Smooth muscle cell of bladder (primary cell): ENCODE measurements around the gene DDI2. TPM values are rescaled to one million over a fixed set of nuclear protein-coding genes. Genes with fewer than 3 reads are reported as not detected.

Experiments
- total RNA-seq: library from RNA; depleted of rRNA; stranded (reverse); fragments of >200 nt; gene quantifications from 2 replicates; pipeline ENCODE4 v1.2.3, GENCODE V29; 2014

DDI2 gene
- total RNA-seq = 10.0 and 14.5 TPM in 2 replicates

DNA sequence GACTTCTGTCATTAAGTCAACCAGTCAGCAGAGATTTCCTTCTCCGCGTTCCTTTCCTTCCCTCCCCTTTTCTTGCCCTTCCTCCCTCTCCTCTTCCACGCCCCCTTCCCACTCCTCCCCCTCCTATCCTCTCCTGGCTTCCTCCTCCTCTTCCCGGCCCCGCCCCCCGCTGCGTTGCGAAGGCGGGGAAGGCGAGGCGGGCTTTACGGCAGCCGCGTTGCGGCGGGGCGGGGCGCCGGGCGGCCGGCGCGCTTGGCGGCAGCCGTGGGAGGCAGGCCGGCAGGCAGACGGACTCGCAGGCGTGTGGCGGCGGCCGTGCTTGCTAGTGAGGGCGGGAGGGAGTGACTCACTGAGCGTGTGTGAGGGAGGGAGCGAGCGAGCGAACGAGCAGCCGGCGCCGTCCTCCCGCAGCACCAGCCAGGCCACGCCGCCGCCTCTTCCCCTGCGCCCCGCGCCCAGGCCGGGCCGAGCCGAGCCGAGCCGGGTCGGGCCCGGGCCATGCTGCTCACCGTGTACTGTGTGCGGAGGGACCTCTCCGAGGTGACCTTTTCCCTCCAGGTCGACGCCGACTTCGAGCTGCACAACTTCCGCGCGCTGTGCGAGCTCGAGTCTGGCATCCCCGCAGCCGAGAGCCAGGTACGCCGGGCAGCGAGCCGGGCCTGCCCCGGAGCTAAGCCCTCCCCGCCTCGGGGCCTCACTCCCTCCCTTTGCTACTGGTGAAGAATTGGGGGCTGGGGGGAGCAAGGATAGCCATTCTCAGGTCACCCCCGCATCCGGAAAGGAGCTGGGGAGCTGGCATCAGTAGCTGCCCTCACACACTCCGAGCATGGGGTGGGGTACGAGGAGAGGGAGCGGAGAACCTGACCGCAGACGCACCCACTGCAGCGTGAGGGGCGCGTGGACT, at the start of gene DDI2:
Gene DDI2 (plus strand): TSS at position 286 of the 904 bp plus-strand sequence. CDS start 213 bp downstream, at position 499.

GRCh38 chr1:15584489-15585363, 32.5 kb upstream of the DDI2 start, which contains the start of gene AGMAT:
AGMAT (minus strand) TSS chr1:15585051; CDS start chr1:15584967, 84 bp downstream.

DNA sequence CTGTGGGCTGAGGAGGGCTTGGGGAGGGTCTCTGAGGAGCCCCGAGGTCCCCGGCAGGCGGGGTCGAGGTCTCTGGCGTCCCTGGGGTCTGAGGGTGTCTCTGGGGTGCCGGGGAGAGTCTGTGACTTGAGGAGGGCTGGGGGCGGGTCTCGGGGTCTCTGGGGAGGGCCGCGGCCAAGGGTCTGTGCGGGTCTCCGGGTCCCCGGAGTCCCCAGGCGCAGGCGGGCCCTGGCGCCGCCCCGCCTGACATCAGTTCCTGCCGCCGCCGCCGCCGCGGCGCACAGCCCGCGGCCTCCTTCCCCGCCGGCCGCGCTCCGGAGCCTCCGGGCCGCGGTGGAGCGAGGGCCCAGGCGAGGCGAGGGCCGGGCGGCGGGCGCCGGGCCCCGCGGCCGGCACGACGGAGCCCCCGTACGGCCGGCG, 66.8 kb downstream of the DDI2 start, which contains the start of gene PLEKHM2:
Gene PLEKHM2 (plus strand): TSS at position 279 of the 420 bp plus-strand sequence. CDS start 239 bp downstream, outside the sequence.

Other genes starting within 250 kb of the DDI2 start
- 18.5 and 19.0 TPM in 2 replicates for gene EFHD2, start 207.6 kb upstream of the DDI2 start, total RNA-seq
- gene CTRC, start 179.0 kb upstream of the DDI2 start, total RNA-seq = not detected in 2 replicates
- gene CELA2A, start 160.7 kb upstream of the DDI2 start, total RNA-seq = 0.14 and 0.37 TPM in 2 replicates
- 0.18 and 0.28 TPM in 2 replicates for gene CELA2B, start 141.4 kb upstream of the DDI2 start, total RNA-seq
- 3.9 and 5.5 TPM in 2 replicates for gene CASP9, start 93.2 kb upstream of the DDI2 start, total RNA-seq
- 13.9 and 15.4 TPM in 2 replicates for gene DNAJC16, start 90.6 kb upstream of the DDI2 start, total RNA-seq
- gene AGMAT, start 32.4 kb upstream of the DDI2 start, total RNA-seq = 0.83 and 1.6 TPM in 2 replicates
- 49.2 and 83.8 TPM in 2 replicates for gene PLEKHM2, start 66.9 kb downstream of the DDI2 start, total RNA-seq
- gene SLC25A34, start 118.8 kb downstream of the DDI2 start, total RNA-seq = 0.14 and 0.37 TPM in 2 replicates
- not detected in 2 replicates for gene TMEM82, start 125.0 kb downstream of the DDI2 start, total RNA-seq
- gene FBLIM1, start 141.3 kb downstream of the DDI2 start, total RNA-seq = 34.3 and 44.1 TPM in 2 replicates
- gene UQCRHL, start 190.2 kb downstream of the DDI2 start, total RNA-seq = 4.4 and 11.4 TPM in 2 replicates
- gene SPEN, start 230.2 kb downstream of the DDI2 start, total RNA-seq = 10.4 and 14.3 TPM in 2 replicates